Natural killer cell (primary cell): ENCODE measurements around the gene GRID1. TPM values are rescaled to one million over a fixed set of nuclear protein-coding genes. Genes with fewer than 3 reads are reported as not detected.

Experiments
- ATAC-seq, 3 donors: fragments of 150-1000 bp in 2 of 3; fragments of 200-7000 bp in 1 of 3; cut with Tn5 transposase; 1 replicate in 1 of 3; 2 replicates in 2 of 3; pipeline ENCODE4 v1.10.0; 2021; ENCODE audit warnings: mild to moderate bottlenecking in 2 of 3, moderate library complexity in 2 of 3
- DNase-seq, 2 donors: peaks; one replicate each; pipeline versions ENCODE4 v3.0.0 to v3.0.0-alpha.2; 2013 to 2021; ENCODE audit warnings: mixed read lengths in 1 of 2
- H3K27ac ChIP-seq: one replicate; pipeline ENCODE4 v1.5.1; 2013; ENCODE audit warnings: mild to moderate bottlenecking, low read length
- H3K27me3 ChIP-seq: one replicate; pipeline ENCODE4 v1.6.1; 2013; ENCODE audit warnings: low read length; ENCODE audit not compliant: control insufficient read depth, insufficient read depth
- H3K36me3 ChIP-seq: one replicate; pipeline ENCODE4 v1.6.1; 2013; ENCODE audit warnings: low read length; ENCODE audit not compliant: control insufficient read depth, insufficient read depth
- H3K4me1 ChIP-seq: one replicate; pipeline ENCODE4 v1.6.1; 2013; ENCODE audit warnings: low read length; ENCODE audit not compliant: control insufficient read depth, insufficient read depth
- H3K4me3 ChIP-seq: one replicate; pipeline ENCODE4 v1.5.1; 2013; ENCODE audit warnings: low read length
- H3K9me3 ChIP-seq: one replicate; pipeline ENCODE4 v1.6.1; 2013; ENCODE audit warnings: low read length; ENCODE audit not compliant: control insufficient read depth, insufficient read depth
- H3K27ac Mint-ChIP-seq, 2 donors: one replicate each; pipeline ENCODE4 v1.8.0; 2022; ENCODE audit warnings: mild to moderate bottlenecking in 2 of 2, mixed read lengths in 2 of 2, moderate library complexity in 1 of 2
- H3K27me3 Mint-ChIP-seq, 2 donors: one replicate each; pipeline ENCODE4 v1.8.0; 2022; ENCODE audit warnings: low read depth in 2 of 2, mixed read lengths in 2 of 2
- H3K36me3 Mint-ChIP-seq: one replicate; pipeline ENCODE4 v1.8.0; 2022; ENCODE audit warnings: mixed read lengths
- H3K4me1 Mint-ChIP-seq, 2 donors: one replicate each; pipeline ENCODE4 v1.8.0; 2022; ENCODE audit warnings: mixed read lengths in 2 of 2
- H3K4me3 Mint-ChIP-seq: one replicate; pipeline ENCODE4 v1.8.0; 2022; ENCODE audit warnings: mild to moderate bottlenecking, moderate library complexity, mixed read lengths
- H3K9me3 Mint-ChIP-seq, 2 donors: one replicate each; pipeline ENCODE4 v1.8.0; 2022; ENCODE audit warnings: mixed read lengths in 2 of 2
- CTCF ChIP-seq: fragments of 200-600 bp; IDR thresholded peaks from one replicate; pipeline ENCODE4 v1.8.0; 2022; ENCODE audit warnings: antibody characterized with exemption
- WGBS: methylation state at CpG from one replicate; pipeline ENCODE4 v1.1.7; 2013; ENCODE audit warnings: missing lambda C conversion rate; ENCODE audit not compliant: insufficient coverage; 5-methylcytosine and 5-hydroxymethylcytosine counted together
- intact Hi-C: fragments of 100-400 bp; cut with micrococcal nuclease; formaldehyde crosslinking; loops from one replicate; pipeline ENCODE4 v1.14.2; 2022
- total RNA-seq, 4 donors: library from RNA; stranded (reverse); fragments of 120-200 nt in 1 of 4; gene quantifications; one replicate each; pipeline versions ENCODE4 v1.2.3 to v1.2.4, GENCODE V29; 2013 to 2022

GRID1 gene
- total RNA-seq, 3 donors from 2014 or later (not counting 1 experiment from before 2014, with no cell fraction given) = not detected

GRCh38 chr10:85992324-85992723 is 374.3 kb downstream of the GRID1 start:
- H3K36me3 Mint-ChIP-seq = no peaks in the 10 kb centered on the region
- WGBS = 63% methylated on average over 1 of the region's 1 CpG
- intact Hi-C loops = no loop called here

DNA sequence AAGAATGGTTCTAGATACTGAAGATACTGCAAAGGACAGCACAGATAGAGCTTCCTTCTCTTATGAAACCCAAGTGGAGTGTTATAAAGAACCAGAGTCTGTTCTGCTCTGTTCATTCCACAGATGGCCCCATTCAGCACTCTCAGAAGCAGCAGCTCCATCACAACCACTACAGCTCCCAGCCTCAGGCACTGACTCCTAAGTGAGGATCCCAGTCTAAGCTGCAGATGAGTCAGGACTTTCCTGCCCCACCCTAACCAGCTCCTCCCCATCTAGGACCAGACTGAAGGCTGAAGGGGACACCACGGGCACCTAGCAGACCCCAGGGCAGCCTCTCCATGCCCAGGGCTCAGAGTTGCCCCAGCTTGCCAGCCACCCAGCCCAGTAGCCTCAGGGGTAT is 379.8 kb downstream of the GRID1 start:
- DNase-seq = no peak
- no peaks in the 10 kb centered on the region for H3K27me3 ChIP-seq
- no peak for ATAC-seq
- H3K36me3 ChIP-seq = no peaks in the 10 kb centered on the region
- no peak overlapping the region for H3K27ac ChIP-seq
- WGBS = 77% methylated on average over 1 of the region's 1 CpG
- no peaks in the 10 kb centered on the region for H3K9me3 ChIP-seq
- no peaks in the 10 kb centered on the region for H3K4me1 Mint-ChIP-seq
- H3K27ac Mint-ChIP-seq = no peak overlapping the region
- H3K27me3 Mint-ChIP-seq = peaks cover 0 to 5% of the 10 kb centered on the region in 2 donors
- H3K4me3 Mint-ChIP-seq = no peak overlapping the region
- no peaks in the 10 kb centered on the region for H3K9me3 Mint-ChIP-seq
- H3K36me3 Mint-ChIP-seq = no peaks in the 10 kb centered on the region
- intact Hi-C loops = no loop called here
- no peak for TF ChIP-seq CTCF
- no peaks in the 10 kb centered on the region for H3K4me1 ChIP-seq
- H3K4me3 ChIP-seq = no peak overlapping the region

More at GRCh38 chr10:85992324-85992723, 374.3 kb downstream of the GRID1 start:
- no peak for ATAC-seq
- Mint-ChIP-seq H3K9me3 (no peaks in the 10 kb centered on the region), H3K4me1 (no peaks in the 10 kb centered on the region), H3K27me3 (peaks cover 5 to 16% of the 10 kb centered on the region in 2 donors), H3K27ac (no peak overlapping the region), H3K4me3 (no peak overlapping the region)
- Histone ChIP-seq H3K4me1 (no peaks in the 10 kb centered on the region), H3K36me3 (no peaks in the 10 kb centered on the region), H3K27ac (no peak overlapping the region), H3K9me3 (no peaks in the 10 kb centered on the region), H3K27me3 (no peaks in the 10 kb centered on the region), H3K4me3 (no peak overlapping the region)
- DNase-seq = no peak
- no peak for TF ChIP-seq CTCF

DNA sequence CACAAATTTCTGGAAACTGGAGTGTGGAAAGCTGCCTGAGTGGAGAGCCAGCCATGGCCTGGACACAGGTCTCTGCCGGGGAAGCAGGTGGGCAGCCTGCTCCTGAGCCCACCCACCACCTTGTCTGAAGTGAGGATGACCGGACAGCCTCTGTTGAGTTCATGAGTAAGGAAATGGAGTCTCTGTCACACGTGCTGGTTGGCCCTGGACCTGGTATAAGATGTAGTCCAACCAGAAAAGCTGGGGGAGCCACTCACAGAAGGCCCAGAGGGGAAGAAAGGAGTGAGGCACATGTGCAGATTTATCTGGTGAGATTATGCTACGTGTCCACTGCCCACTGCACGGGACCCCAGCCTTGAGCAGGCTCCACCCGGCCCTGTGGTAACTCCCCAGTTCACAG is 383.5 kb downstream of the GRID1 start:
- H3K4me3 Mint-ChIP-seq = no peak overlapping the region
- H3K27ac Mint-ChIP-seq = no peak overlapping the region
- H3K9me3 ChIP-seq = no peaks in the 10 kb centered on the region
- H3K36me3 ChIP-seq = no peaks in the 10 kb centered on the region
- no peaks in the 10 kb centered on the region for H3K4me1 ChIP-seq
- H3K27ac ChIP-seq = no peak overlapping the region
- H3K27me3 ChIP-seq = no peaks in the 10 kb centered on the region
- DNase-seq (no peak), ATAC-seq (no peak)
- no peak for TF ChIP-seq CTCF
- H3K4me3 ChIP-seq = no peak overlapping the region
- intact Hi-C loops = no loop called here
- no peaks in the 10 kb centered on the region for H3K36me3 Mint-ChIP-seq
- no peaks in the 10 kb centered on the region for H3K9me3 Mint-ChIP-seq
- 81% methylated on average over 6 of the region's 6 CpGs for WGBS
- peaks cover 0 to 3% of the 10 kb centered on the region in 2 donors for H3K27me3 Mint-ChIP-seq
- H3K4me1 Mint-ChIP-seq = no peaks in the 10 kb centered on the region

DNA sequence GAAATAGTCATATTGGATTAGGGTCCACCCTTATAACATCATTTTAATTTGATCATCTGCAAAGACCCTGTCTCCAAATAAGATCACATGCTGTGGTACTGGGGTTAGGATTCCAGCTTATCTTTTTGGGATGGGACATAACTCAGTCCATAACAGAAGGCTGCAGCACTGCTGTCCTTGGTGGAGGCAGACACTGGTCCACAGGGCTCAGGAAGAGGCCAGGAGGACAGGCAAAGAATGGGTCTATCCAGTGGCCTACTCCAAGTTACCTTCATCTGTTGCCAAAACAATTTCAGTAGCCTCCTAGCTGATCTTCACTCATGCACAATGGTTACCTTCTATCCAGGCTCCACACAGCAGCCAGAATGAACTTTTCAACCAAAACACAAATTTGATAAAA is 387.0 kb downstream of the GRID1 start:
- Mint-ChIP-seq H3K4me3 (no peak overlapping the region), H3K9me3 (no peaks in the 10 kb centered on the region), H3K27me3 (no peaks in the 10 kb centered on the region), H3K4me1 (no peaks in the 10 kb centered on the region), H3K27ac (no peak overlapping the region), H3K36me3 (no peaks in the 10 kb centered on the region)
- Histone ChIP-seq H3K36me3 (no peaks in the 10 kb centered on the region), H3K27me3 (no peaks in the 10 kb centered on the region), H3K27ac (no peak overlapping the region), H3K4me1 (no peaks in the 10 kb centered on the region), H3K4me3 (no peak overlapping the region), H3K9me3 (no peaks in the 10 kb centered on the region)
- ATAC-seq (no peak), DNase-seq (no peak)
- no peak for TF ChIP-seq CTCF
- intact Hi-C loops = no loop called here
